ENCODE data around the gene CSGALNACT2.
A peak's percentile ranks its signal among the peaks of the same experiment; 100 is the strongest.

The CSGALNACT2 gene

DNA sequence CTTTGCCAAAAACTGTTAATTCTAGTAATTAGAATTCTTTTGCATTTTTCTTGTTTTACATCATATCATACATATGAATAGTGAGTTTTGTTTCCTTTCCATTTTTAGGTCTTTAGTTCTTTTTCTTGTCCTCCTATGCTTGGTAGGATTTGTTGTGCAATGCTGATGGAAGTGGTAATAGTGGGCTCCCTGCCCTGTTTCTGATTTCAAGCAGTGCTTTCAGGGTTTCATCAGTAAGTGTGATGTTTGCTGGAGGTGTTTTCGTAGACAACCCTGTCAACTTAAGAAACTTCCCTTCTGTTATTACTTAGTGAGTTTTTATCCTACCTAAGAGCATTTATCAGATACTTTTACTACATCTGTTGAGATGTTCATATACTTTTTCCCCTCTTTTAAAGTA, 50.5 kb downstream of the CSGALNACT2 start:
- no peak for DNase-seq

- DNase-seq: no peak
Observed at GRCh38 chr10:43190289-43190688, 52.0 kb downstream of the CSGALNACT2 start.

- DNase-seq: no peak
Observed at GRCh38 chr10:43190775-43191174, 52.5 kb downstream of the CSGALNACT2 start.

DNA sequence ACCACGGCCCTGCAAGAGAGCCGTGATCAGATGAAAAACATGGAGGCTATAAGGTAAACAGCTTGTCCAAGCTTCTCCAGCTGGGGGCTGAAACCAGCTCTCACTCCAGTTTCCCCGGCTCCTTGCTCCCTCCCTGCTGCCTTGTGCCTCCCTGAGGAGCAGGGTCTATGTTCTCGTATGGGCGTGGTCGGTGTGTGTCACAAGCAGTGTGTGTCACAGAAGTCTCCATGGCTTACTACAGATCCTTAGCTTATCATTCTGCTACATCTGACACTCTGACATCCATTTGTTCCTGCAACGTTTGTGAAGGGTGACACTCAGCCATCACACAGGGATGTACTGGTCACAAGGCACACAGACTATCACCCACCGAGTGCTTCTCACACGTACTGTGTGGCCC, 54.6 kb downstream of the CSGALNACT2 start:
- DNase-seq: no peak

DNA sequence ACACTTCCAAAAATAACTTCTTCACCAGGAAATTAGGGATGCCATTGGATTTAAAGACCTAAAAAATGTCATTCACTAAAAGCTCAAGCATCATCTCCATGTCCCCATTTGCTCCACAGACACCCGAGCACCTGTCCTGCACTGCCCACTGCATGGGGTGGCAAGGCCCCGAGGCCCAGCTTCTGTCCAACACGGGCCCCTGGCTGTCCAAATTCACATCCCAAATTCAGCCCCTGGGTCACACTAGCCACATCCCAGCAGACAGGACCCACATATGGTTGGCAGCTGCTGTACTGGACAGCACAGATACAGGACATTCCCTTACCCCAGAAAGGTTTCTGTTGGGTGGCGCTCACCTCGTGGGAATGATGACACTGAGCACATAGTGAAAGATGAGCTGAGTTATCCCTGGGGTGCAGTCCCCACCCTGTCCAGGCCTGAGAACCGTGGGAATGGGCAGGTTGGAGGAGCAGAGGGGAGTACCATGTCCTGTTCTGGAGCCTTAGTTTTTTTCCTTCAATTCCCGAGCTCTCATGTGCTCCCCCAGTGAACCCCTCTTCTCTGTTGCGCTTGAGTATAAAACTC, 55.3 kb downstream of the CSGALNACT2 start:
- DNase-seq: no peak

DNA sequence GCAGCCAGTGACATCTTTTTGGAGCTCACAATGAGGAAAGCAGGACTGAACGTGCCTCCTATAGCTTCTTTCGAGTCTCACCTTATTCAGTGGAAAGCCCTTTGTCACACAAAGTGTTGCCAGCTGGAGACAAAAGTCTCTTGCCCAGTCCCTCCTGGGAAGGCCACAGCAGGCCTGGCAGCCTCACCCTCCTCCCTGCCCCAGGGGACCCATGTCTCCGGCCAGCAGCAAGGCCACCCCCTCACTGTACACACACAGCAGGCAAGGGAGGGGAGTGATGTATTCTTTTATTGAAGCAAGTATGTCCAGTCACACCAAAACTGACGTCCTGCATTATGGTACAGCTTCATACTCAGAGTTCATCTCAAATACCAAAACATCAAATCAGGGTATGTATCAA, 56.0 kb downstream of the CSGALNACT2 start:
- no peak for DNase-seq

DNA sequence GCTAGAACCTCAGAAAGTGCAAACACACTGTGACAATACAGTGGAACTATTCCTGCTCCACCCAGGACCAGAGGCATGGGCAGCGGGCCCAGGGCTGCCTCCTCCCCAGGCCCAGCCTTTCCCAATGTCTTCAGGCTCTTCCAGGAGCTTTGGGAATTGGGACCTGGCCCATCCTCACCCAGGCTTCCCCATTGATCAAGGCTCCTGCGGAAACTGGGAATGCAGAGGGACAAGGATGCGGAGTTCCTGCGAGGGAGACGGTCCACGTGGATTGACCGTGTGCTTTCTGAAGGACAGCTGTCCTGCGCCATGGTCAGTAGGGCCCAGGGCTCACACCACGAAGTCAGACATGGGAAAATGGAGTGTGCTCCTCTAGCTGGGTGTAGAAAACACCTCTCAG, 56.6 kb downstream of the CSGALNACT2 start:
- DNase-seq: no peak

DNA sequence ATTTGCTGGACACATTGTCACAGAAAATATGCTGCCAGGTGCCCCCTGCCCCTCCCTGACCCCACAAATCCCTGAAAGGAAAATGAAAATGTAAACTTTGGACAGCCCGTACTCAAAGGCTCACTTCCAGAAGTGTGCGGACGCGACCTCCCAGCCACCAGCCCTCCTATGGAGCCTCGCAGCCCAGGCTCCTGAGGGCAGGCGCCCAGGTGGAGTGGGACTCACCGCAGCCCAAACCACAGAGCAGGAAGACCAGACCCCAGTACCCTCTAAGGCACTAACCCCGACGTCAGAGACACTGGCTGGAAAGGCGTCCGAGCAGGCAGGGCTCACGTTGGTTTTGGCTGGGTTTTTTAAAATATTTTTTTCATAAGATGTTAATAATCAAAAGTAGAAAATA, 57.3 kb downstream of the CSGALNACT2 start:
- no peak for DNase-seq

DNA sequence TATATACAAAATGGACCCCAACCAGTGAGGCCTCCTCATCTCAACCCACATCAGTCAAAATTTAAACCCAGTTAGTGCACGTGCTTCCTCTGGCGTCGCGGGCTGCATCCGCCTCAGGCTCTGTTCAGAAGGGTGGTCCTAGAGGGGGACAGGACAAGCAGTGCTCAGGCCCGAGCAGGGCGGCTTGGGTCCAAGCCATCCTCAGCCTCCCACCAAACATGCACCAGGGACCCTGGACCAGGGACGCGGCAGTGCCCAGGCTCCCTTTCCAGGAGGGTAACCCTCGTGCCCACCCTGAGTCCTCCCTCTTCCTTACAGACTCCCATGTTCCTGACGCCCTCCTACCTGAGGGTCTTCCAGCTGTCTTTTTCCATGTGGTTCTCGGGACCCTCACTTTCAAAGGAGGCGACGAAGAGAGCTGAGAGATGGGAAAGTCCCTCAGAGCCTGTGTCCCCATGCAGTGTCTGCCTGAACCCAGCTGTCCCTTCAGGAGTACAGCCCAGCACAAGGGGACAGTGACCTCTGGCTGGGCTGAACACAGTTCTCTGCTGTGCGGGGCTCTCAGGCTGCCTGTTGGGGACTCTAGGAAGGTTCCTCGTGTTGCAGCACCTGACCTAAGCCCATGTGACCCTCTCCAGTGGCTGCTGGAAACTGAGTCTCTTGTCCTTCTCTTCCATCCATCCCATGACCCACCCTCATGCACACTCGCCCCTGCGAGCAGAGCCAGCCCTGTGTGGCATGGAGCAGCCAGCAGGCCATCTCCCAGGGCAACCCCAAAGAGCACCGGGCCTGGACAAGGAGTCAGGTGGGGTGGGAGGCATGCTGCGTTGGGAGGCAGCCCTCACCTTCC, 58.1 kb downstream of the CSGALNACT2 start:
- no peak for DNase-seq

DNA sequence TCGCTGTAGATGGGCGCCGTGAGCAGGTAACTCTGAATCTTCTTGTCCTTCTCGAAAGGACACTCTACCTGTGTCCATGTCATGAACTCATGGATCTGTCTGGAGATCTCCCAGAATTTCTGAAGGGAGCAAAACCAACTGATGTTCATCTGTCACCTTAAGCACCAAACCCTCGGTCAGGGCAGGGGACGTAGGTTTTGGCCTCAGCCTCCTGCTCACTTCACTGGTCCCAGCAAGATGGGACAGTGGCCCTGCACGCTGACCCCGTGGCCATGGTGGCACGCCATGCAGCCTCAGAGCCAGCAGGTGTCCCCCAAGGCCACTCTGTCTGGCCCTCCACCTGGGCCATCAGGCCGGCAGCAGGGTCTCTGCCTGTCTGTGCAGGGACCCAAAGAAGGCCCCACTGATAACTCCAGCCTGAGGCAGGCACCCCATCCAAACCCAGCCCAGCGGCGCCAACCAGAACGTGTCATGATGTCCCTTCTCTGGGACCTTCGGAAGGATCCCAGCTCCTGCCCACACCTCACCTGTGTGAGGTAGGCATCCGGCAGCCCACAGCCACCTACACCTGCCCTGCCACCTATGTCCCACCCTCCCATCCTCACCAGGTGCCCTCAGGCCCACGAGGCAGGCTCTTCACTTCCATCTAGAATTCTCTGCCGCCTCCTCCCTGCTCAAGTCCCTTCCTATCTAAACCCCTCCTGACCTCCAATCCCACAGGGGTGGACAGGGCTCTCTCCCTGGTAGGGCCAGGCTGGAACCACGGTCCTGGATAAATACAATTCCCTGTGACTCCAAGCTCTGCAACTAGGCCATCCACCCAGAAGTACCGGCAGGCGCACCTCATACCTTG, 59.0 kb downstream of the CSGALNACT2 start:
- no peak for DNase-seq

DNA sequence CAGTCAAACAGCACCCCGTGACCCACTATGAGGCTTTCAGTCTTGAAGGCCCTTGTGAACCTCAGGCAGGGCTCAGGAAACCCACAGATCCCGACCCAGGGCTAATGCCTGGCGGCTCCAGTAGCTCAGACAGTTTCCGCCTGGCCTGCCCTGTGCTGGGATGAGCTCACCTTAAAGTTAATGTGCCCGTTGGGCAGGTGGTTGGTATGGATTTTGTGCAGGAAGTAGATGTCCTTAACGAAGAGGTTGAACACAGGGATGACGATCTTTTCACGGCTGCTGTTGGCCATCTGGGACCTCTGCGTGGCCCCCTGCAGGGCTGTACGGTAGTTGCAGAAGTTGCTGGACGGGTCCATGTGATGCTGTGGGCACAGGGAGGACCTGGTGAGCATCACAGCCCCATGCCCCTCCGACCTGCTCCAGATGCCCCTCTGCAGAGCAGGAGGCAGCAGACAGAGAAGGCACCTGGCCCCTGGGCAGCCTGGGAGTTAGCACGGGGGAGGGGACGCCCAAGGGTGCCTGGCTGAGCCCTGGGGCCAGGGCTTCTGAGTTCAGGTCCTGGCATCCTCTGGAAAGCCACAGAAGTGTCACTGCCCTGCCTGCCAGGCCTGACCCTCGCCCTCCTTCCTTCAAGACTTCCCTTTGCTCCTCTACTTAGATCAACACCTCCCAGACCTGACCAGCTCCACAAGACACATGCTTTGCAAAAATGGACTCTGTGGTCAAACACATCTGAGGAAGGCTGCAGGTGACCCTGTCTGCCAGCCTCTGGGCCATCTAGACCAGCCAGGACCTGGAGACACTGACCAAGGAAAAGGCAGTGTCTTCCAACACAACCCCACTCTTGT, 59.8 kb downstream of the CSGALNACT2 start:
- peak; percentile 53 for DNase-seq

DNA sequence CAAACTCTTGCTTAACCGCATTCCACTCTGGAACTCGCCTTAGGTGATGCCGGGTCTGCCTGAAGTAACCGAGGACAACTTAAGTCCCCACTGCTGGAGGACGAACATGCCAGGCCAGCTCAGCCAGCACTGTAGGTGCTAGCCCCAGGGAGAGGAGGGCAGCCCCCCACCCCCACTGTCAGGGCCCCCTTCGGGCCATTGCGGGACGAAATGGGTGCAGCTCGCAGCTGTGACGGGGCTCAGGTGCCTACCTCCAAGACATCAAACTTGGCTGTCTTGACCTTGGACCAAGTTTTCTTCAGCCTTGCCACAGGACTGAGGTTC, 60.4 kb downstream of the CSGALNACT2 start:
- DNase-seq: no peak

DNA sequence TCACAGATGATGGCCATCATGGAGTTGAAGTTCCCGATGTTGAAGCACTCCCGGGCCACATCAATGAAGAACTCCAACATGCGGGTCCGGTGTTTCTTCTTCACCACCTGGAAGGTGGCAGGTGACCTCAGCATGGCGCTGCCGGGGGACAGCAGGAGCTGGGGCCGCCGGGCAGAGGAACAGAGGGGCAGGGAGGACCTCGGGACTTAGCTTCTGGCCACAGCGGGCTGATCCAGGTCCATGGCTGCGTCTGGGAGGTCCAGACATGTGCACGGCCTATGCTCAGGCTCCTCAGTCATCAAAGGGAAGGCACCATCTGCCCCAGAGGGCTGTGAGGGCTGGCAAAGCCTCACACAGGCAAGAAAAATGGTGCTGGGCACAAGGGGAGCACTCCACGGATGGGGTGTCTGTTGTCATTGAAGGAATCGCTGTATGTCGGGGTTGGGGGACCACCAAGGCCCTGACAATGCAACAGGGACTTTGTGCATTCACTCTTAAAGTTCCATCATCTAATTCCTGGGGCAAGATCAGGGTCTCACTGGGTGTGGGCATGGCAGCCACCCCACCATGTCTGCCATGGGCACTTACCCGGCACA, 60.9 kb downstream of the CSGALNACT2 start:
- DNase-seq: no peak

GRCh38 chr10:43199684-43200537, 61.7 kb downstream of the CSGALNACT2 start:
- no peak for DNase-seq

DNA sequence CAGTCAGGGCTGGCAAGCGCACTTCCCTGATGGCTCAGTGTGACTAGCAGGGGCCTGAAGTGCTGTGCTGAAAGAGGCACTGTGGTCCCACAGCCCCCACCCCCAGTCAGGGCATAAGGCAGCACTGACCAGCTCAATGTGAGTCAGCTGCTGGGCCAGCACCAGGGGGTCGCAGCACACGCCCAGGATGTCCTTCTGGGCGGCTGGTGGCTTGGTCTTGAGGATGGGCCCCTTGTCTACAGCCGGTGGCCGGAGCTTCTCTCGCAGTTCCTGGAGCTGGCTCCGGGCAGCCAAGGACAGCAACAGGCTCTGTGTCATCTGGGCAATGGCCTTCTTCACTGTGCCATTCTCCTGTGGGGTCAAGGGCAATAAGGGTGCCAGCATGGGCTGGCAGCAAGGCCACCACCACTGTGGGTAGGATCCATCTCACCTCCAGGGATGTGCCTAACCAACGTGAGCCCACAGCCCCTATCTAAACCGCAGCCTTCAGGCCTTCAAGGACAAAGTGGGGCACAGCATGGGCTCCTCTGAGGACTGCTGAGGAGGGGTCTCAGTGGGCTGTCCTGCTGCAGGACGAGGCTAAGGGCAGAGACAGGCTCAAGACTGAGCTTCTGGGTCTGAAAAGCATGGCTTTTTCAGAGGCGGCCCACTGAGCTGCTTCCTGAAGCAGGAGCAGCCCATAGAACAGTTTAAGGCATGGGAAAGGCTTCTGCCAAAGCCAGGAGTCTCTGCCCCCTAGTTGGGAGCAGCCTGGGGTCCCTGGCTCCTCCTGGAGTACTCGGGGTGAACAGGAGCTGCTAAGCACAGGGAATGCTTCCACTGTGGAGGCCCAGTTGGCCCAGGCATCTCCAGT, 62.5 kb downstream of the CSGALNACT2 start:
- DNase-seq: no peak

- no peak for DNase-seq
Observed at GRCh38 chr10:43201545-43202131, 63.4 kb downstream of the CSGALNACT2 start.

DNA sequence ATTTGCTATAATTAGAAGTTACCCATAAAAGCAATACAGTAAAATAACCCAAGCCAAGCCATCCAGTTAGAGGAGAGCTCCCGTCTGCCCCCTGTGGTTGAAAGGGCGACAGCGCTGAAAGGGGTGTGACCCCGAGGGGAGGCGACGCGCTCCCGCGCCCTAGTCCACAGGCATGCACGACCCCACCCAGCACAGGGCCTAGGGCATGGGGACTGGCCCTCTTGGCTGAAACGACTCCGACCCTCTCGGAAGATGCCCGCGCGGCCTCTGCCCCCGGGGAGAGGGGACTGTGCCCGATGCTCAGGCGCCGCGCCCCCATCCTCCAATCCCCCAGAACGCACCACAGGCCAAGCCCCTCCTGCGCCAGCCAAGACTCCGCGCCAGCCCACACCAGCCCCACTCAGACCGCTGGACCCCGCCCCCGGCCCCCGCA, 64.0 kb downstream of the CSGALNACT2 start:
- peak; percentile 50 for DNase-seq

DNA sequence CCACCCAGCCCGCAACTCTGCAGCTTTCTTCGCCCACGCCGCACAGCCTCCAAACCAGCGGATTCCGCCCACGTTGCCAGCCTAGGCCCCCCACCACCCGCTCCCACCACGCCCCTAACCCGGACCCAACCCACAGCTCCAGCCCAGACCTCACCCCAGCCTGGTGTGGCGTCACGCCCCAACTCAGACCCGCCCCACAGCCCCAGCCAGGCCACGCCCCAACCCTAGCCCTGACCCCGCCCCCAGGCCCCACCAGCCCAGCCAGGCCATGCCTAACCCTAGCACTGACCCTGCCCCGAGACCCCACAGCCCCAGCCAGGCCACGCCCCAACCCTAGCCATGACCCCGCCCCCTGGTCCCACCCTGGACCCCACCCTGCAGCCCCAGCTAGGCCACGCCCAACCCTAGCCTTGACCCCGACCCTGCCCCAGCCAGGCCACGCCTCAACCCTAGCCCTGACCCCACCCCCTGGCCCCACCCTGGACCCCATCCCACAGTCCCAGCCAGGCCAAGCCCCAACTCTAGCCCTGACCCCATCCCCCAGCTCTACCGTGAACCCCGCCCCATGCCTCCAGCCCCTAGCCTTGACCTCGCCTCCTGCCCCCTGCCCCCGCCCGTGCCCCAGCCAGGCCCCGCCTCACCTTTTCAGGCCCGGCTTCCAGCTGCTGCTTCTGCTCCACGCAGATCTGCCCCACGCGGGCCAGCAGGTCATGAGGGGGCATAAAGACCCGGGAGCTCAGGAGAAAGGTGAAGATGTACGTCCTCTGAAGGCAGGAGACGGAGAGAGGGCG, 64.6 kb downstream of the CSGALNACT2 start:
- peak; percentile 26 for DNase-seq

GRCh38 chr10:43203448-43204041, 65.3 kb downstream of the CSGALNACT2 start:
- peak; percentile 21 for DNase-seq

All from suppressor macrophage treated with lipopolysaccharide for 4 hours (primary cell).